ENCODE measurements around the gene PUM2. TPM values are rescaled to one million over a fixed set of nuclear protein-coding genes. Genes with fewer than 3 reads are reported as not detected.
A peak's percentile ranks its signal among the peaks of the same experiment; 100 is the strongest.
"Not testable (repeated sequence)": the region's sequence is repeated elsewhere in the genome, so short reads cannot be mapped to it uniquely, and the experiment has no call there.

The PUM2 gene
- total and polyA plus RNA-seq, 2 of the 13 experiments (the other 11 are each of a cell fraction or from before 2014, with no cell fraction given) = 69.6 to 69.8 TPM

GRCh38 chr2:20236496-20236895 is 114.1 kb downstream of the PUM2 start (continued):
- TF ChIP-seq AKNA (CRISPR knock-in tag; IDR thresholded peaks at IDR 0.05; ENCODE audit: borderline replicate concordance) = no peak
- peak; percentile 16 for TF ChIP-seq PCBP2 (optimal IDR thresholded peaks at IDR 0.05; ENCODE audit: low read depth, low read length, poor library complexity, severe bottlenecking)
- TF ChIP-seq ZMYM2 (CRISPR knock-in tag; IDR thresholded peaks at IDR 0.05) = no peak
- TF ChIP-seq ZNF205 (CRISPR knock-in tag; IDR thresholded peaks at IDR 0.05) = no peak
- TF ChIP-seq MBD4 (IDR thresholded peaks at IDR 0.05; ENCODE audit: borderline replicate concordance, low read length) = no peak
- no peak for TF ChIP-seq ZSCAN30 (CRISPR knock-in tag; IDR thresholded peaks at IDR 0.05)

GRCh38 chr2:20235655-20236305 is 114.9 kb downstream of the PUM2 start:
- 63% methylated on average over 10 of the region's 10 CpGs for WGBS (ENCODE audit: low lambda C conversion rate)
- intact Hi-C loops (cut with micrococcal nuclease; ENCODE audit: unreplicated experiment) = no loop called here
- peak; percentile 40; the same call in 1 of the 2 replicates for TF ChIP-seq POLR2AphosphoS2 (IDR thresholded peaks at IDR 0.05; ENCODE audit: low read depth, low read length)
- no peak for TF ChIP-seq RORA (CRISPR knock-in tag; IDR thresholded peaks at IDR 0.05)
- DNase-seq (ENCODE audit: low spot score) (no peak), ATAC-seq (no peak), FAIRE-seq (no peak)
- no peak overlapping the region for H2AFZ ChIP-seq (ENCODE audit: low read length)
- H3K27ac ChIP-seq (ENCODE audit: extremely low read length, insufficient read depth, low read length) = no peak overlapping the region
- no peaks in the 10 kb centered on the region for H4K20me1 ChIP-seq (ENCODE audit: insufficient read depth, low read length)
- no peaks in the 10 kb centered on the region for H3K79me2 ChIP-seq (ENCODE audit: insufficient read depth, low read length)
- H3K4me2 ChIP-seq (ENCODE audit: low read depth, low read length) = no peak overlapping the region
- no peak overlapping the region for H3K9ac ChIP-seq (ENCODE audit: insufficient read depth, low read depth, low read length)
- H3K9me3 ChIP-seq (ENCODE audit: low read length) = no peaks in the 10 kb centered on the region
- ChIA-PET CTCF (ENCODE audit: low intra/inter-chr PET ratio, low total read pairs) (no interaction called here), POLR2A (interaction anchor here (0.6 to 1.2 kb wide), 2 partner anchors 10 to 12 kb away, joined by 3 to 4 read pairs; partner anchors contain the start of gene SDC1)
- no peaks in the 10 kb centered on the region for H3K36me3 ChIP-seq (replicated peaks in 1 of 2; ENCODE audit: control insufficient read depth in 1 of 2, insufficient read depth in 2 of 2, low read length in 2 of 2)
- peaks cover 19% of the 10 kb centered on the region for H3K4me1 ChIP-seq (ENCODE audit: insufficient read depth, low read length)
- peaks cover 0 to 5% of the 10 kb centered on the region in 2 experiments; a peak in 3 of 5 replicates for H3K27me3 ChIP-seq (ENCODE audit: control insufficient read depth in 1 of 2, insufficient read depth in 2 of 2, low read length in 2 of 2)
- no peak overlapping the region for H3K4me3 ChIP-seq (replicated peaks in 1 of 3; ENCODE audit: insufficient read depth in 1 of 3, low read depth in 2 of 3, low read length in 3 of 3)
- in situ Hi-C loops (cut with HindIII; ENCODE audit: extremely low pct_ligation_motif_present, low pct_unique_long_range_greater_than_20kb) = no loop called here
- no TSS peak for BruUV-seq (replicated peaks)

- H3K79me2 ChIP-seq (ENCODE audit: insufficient read depth, low read length); in situ Hi-C loops (cut with HindIII; ENCODE audit: extremely low pct_ligation_motif_present, low pct_unique_long_range_greater_than_20kb); H3K36me3 ChIP-seq (replicated peaks in 1 of 2; ENCODE audit: control insufficient read depth in 1 of 2, insufficient read depth in 2 of 2, low read length in 2 of 2); ATAC-seq; CTCF ChIA-PET (ENCODE audit: low intra/inter-chr PET ratio, low total read pairs); H3K27me3 ChIP-seq (ENCODE audit: control insufficient read depth in 1 of 2, insufficient read depth in 2 of 2, low read length in 2 of 2); H3K4me3 ChIP-seq (replicated peaks in 1 of 3; ENCODE audit: insufficient read depth in 1 of 3, low read depth in 2 of 3, low read length in 3 of 3); DNase-seq (ENCODE audit: low spot score); H3K4me2 ChIP-seq (ENCODE audit: low read depth, low read length); H3K27ac ChIP-seq (ENCODE audit: extremely low read length, insufficient read depth, low read length); H3K9ac ChIP-seq (ENCODE audit: insufficient read depth, low read depth, low read length); H3K9me3 ChIP-seq (ENCODE audit: low read length); H4K20me1 ChIP-seq (ENCODE audit: insufficient read depth, low read length); intact Hi-C loops (cut with micrococcal nuclease; ENCODE audit: unreplicated experiment); FAIRE-seq; H2AFZ ChIP-seq (ENCODE audit: low read length); BruUV-seq (replicated peaks): not testable (repeated sequence)
- POLR2A ChIA-PET = interaction anchor here (1.2 kb wide), 1 partner anchor 9 kb away, joined by 4 read pairs; the partner anchor contains the start of gene SDC1
- peaks cover 19% of the 10 kb centered on the region for H3K4me1 ChIP-seq (ENCODE audit: insufficient read depth, low read length)
- 38% methylated on average over 2 of the region's 2 CpGs for WGBS (ENCODE audit: low lambda C conversion rate)
Observed at GRCh38 chr2:20234597-20234996, 116.0 kb downstream of the PUM2 start.
